ENCODE data around the gene CPXM2. TPM values are rescaled to one million over a fixed set of nuclear protein-coding genes. Genes with fewer than 3 reads are reported as not detected.

Gene CPXM2
- total RNA-seq, 6 donors from 2014 or later = 0.61 to 10.2 (median 3.1) TPM

DNA sequence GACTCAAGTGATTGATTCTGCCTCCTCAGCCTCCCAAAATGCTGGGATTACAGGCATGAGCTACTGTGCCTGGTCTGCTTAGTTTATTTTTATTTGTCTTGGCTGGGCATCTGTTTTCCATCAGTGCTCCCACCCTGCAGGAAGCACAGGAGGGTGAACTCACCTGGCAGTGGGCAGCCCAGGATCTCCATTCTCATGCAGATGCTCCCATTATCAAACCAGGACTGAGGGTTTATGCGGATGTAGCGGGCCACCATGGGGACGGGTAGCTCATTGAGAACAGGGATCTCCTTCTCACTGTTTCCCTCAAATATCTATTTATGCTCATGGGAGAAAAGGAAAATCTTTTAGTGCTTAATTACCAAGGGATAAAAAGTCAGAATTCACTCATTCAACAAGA lies 93.8 kb downstream of the CPXM2 start:
- no peaks in the 10 kb centered on the region for H3K9me3 ChIP-seq
- H3K4me1 ChIP-seq = no peaks in the 10 kb centered on the region
- no peaks in the 10 kb centered on the region for H3K27me3 ChIP-seq
- no peak overlapping the region for H3K4me3 ChIP-seq
- TF ChIP-seq, protein P1, sequence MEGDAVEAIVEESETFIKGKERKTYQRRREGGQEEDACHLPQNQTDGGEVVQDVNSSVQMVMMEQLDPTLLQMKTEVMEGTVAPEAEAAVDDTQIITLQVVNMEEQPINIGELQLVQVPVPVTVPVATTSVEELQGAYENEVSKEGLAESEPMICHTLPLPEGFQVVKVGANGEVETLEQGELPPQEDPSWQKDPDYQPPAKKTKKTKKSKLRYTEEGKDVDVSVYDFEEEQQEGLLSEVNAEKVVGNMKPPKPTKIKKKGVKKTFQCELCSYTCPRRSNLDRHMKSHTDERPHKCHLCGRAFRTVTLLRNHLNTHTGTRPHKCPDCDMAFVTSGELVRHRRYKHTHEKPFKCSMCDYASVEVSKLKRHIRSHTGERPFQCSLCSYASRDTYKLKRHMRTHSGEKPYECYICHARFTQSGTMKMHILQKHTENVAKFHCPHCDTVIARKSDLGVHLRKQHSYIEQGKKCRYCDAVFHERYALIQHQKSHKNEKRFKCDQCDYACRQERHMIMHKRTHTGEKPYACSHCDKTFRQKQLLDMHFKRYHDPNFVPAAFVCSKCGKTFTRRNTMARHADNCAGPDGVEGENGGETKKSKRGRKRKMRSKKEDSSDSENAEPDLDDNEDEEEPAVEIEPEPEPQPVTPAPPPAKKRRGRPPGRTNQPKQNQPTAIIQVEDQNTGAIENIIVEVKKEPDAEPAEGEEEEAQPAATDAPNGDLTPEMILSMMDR (IDR thresholded peaks at IDR 0.05) = no peak
- no peak for TF ChIP-seq POLR2AphosphoS5 (IDR thresholded peaks at IDR 0.05)
- no peak for TF ChIP-seq EP300 (IDR thresholded peaks at IDR 0.05)
- TF ChIP-seq POLR2A (IDR thresholded peaks at IDR 0.05) = no peak
- H3K36me3 ChIP-seq = no peaks in the 10 kb centered on the region
- H3K27ac ChIP-seq = no peak overlapping the region
- WGBS, 2 donors = 90 to 94% methylated on average over 3 of the region's 3 CpGs
- no peak for DNase-seq
- ATAC-seq (ENCODE audit: low FRiP score in 2 of 2) = no peak

DNA sequence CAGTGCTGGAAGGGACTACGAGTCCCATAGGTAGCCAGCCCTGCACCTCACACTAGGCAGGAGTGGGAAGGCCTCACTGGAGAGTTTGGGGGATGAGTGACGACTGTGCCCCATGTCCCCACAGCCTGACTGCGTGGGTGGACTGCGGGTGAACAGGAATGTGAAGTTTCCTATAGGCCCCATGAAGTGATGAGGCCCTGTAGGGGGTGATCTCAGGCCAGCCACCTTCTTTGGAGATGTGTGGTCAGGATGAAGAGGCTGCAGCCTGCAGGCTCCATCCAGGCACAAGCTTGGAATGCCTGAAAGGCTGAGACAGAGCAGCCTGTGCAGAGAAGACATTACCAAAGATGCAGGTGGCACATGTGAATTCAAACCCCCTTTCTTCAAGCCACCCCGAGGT lies 94.9 kb downstream of the CPXM2 start:
- no peak overlapping the region for H3K27ac ChIP-seq
- no peaks in the 10 kb centered on the region for H3K4me1 ChIP-seq
- 75 to 79% methylated on average over 4 to 5 of the region's 5 CpGs for WGBS, 2 donors
- no peaks in the 10 kb centered on the region for H3K36me3 ChIP-seq
- no peak overlapping the region for H3K4me3 ChIP-seq
- H3K9me3 ChIP-seq = no peaks in the 10 kb centered on the region
- ATAC-seq (ENCODE audit: low FRiP score in 2 of 2) (no peak), DNase-seq (no peak)
- TF ChIP-seq, protein P1 (IDR thresholded peaks at IDR 0.05) = no peak
- no peak for TF ChIP-seq POLR2AphosphoS5 (IDR thresholded peaks at IDR 0.05)
- no peak for TF ChIP-seq POLR2A (IDR thresholded peaks at IDR 0.05)
- TF ChIP-seq EP300 (IDR thresholded peaks at IDR 0.05) = no peak
- no peaks in the 10 kb centered on the region for H3K27me3 ChIP-seq

DNA sequence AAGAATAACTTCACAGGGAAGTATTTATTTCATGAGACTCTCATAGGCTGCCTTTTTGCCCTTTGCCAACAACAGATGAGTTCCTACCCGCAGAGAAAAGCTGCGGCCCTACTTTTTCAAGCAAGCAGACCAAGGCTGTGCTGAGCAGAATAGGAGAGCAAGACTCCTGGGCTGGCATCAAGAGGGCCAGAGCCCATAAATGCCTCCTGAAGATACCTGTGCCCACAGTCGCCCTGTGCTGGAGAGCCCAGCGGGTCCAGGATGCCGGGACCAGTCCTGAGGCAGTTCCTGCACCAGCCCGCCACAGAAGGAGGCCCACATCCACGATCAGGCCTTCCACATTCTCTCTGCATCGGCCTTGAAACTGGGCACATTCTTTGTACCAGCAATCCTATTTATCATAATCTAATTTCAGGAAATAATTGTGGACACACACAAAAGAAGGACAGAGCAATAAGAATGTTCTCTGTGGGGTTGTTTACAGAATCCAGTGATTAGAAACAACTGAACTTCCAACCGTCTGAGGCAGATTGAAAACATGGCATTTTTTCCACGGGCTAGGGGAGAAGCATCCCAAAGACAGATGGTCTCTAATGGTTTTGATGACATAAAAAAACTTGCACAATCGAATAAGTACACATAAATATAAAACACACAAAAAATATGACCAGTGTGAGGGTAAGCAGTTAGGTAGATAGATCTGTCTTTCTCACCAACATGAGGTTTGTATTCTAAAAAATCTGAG lies 95.6 kb downstream of the CPXM2 start:
- Histone ChIP-seq H3K4me3 (no peak overlapping the region), H3K4me1 (no peaks in the 10 kb centered on the region), H3K27ac (no peak overlapping the region), H3K9me3 (no peaks in the 10 kb centered on the region), H3K36me3 (no peaks in the 10 kb centered on the region), H3K27me3 (no peaks in the 10 kb centered on the region)
- no peak for ATAC-seq (ENCODE audit: low FRiP score in 2 of 2)
- TF ChIP-seq, protein P1 (IDR thresholded peaks at IDR 0.05) = no peak
- TF ChIP-seq POLR2A (IDR thresholded peaks at IDR 0.05) (no peak), EP300 (IDR thresholded peaks at IDR 0.05) (no peak), POLR2AphosphoS5 (IDR thresholded peaks at IDR 0.05) (no peak)
- 72% methylated on average over 11 of the region's 11 CpGs for WGBS, 2 donors
- peak in 1 of 2 donors; percentile 15 for DNase-seq

DNA sequence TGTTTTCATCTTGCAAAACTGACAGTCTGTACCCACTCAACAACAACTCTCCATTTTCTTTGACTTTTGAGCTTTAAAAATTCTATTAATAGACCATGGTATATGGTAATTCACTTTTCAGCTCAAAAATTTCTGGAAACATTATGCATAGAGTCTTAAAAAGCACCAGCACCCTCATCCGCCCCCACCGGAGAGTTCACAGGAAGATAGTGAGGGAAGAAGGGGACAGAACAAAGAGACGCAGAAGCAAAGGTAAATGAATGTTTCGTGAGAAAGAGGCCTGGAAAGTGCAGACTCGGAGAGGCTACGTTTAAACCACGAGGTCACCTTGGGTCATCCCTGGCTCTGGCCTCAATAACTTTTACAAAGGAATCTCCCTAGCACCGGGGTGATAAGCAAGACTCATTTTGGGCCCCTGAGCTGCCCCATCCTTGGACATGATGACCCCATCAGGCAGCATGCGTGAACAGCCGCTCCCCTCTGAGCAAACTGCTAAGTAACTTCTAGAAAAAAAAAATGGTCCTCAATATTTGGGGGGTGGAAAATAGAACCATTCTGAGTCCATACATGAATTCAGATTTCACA lies 96.3 kb downstream of the CPXM2 start:
- no peaks in the 10 kb centered on the region for H3K9me3 ChIP-seq
- WGBS, 2 donors = 81 to 84% methylated on average over 10 of the region's 10 CpGs
- H3K4me3 ChIP-seq = no peak overlapping the region
- TF ChIP-seq EP300 (IDR thresholded peaks at IDR 0.05) = no peak
- no peak for TF ChIP-seq POLR2AphosphoS5 (IDR thresholded peaks at IDR 0.05)
- TF ChIP-seq, protein P1 (IDR thresholded peaks at IDR 0.05) = no peak
- no peak for TF ChIP-seq POLR2A (IDR thresholded peaks at IDR 0.05)
- H3K36me3 ChIP-seq = no peaks in the 10 kb centered on the region
- H3K27me3 ChIP-seq = no peaks in the 10 kb centered on the region
- DNase-seq (no peak), ATAC-seq (ENCODE audit: low FRiP score in 2 of 2) (no peak)
- no peaks in the 10 kb centered on the region for H3K4me1 ChIP-seq
- no peak overlapping the region for H3K27ac ChIP-seq
